ENCODE measurements around the gene EIF2B5.
A peak's percentile ranks its signal among the peaks of the same experiment; 100 is the strongest.

EIF2B5 gene

GRCh38 chr3:184097556-184097955, 37.6 kb upstream of the EIF2B5 start:
- TF ChIP-seq REST (IDR thresholded peaks at IDR 0.05; ENCODE audit: low read depth) (no peak), NFIC (IDR thresholded peaks at IDR 0.05) (no peak), EP300 (IDR thresholded peaks at IDR 0.05; ENCODE audit: borderline replicate concordance) (no peak), CEBPB (IDR thresholded peaks at IDR 0.05) (no peak), MAX (IDR thresholded peaks at IDR 0.05) (no peak), FOXM1 (IDR thresholded peaks at IDR 0.05; ENCODE audit: borderline replicate concordance, low read depth) (no peak), CREB1 (IDR thresholded peaks at IDR 0.05; ENCODE audit: low read depth) (no peak)

- 0 out of 2 replicates have a peak, but pooled peaks have one; percentile 44 for TF ChIP-seq TEAD4 (IDR thresholded peaks at IDR 0.05)
- TF ChIP-seq MAX (IDR thresholded peaks at IDR 0.05) = no peak
These were observed 35.1 kb upstream of the EIF2B5 start for GRCh38 chr3:184099806-184100686.

GRCh38 chr3:184110316-184110725, 24.8 kb upstream of the EIF2B5 start:
- TF ChIP-seq TAF1 (IDR thresholded peaks at IDR 0.05; ENCODE audit: low read depth) (no peak), TCF12 (IDR thresholded peaks at IDR 0.05; ENCODE audit: low read depth) (no peak), YY1 (IDR thresholded peaks at IDR 0.05; ENCODE audit: low read depth) (no peak), RAD21 (IDR thresholded peaks at IDR 0.05; ENCODE audit: low read depth) (no peak), CREB1 (IDR thresholded peaks at IDR 0.05; ENCODE audit: low read depth) (no peak)

- TF ChIP-seq MAX (IDR thresholded peaks at IDR 0.05) = no peak
- no peak for TF ChIP-seq RAD21 (IDR thresholded peaks at IDR 0.05; ENCODE audit: low read depth)
These were observed 19.1 kb upstream of the EIF2B5 start for GRCh38 chr3:184116017-184116416.

- peak; percentile 50 for TF ChIP-seq RAD21 (IDR thresholded peaks at IDR 0.05; ENCODE audit: low read depth)
- no peak for TF ChIP-seq USF1 (IDR thresholded peaks at IDR 0.05)
- no peak for TF ChIP-seq CREB1 (IDR thresholded peaks at IDR 0.05; ENCODE audit: low read depth)
- TF ChIP-seq MAX (IDR thresholded peaks at IDR 0.05) = no peak
- no peak for TF ChIP-seq ZBTB7A (IDR thresholded peaks at IDR 0.05; ENCODE audit: low read depth)
- no peak for TF ChIP-seq TEAD4 (IDR thresholded peaks at IDR 0.05)
- no peak for TF ChIP-seq EGR1 (IDR thresholded peaks at IDR 0.05)
These were observed 17.5 kb upstream of the EIF2B5 start for GRCh38 chr3:184117636-184118035.

- TF ChIP-seq TAF1 (IDR thresholded peaks at IDR 0.05; ENCODE audit: low read depth) (no peak), USF1 (IDR thresholded peaks at IDR 0.05) (no peak), CEBPB (IDR thresholded peaks at IDR 0.05) (no peak), EP300 (IDR thresholded peaks at IDR 0.05; ENCODE audit: borderline replicate concordance) (no peak), RAD21 (IDR thresholded peaks at IDR 0.05; ENCODE audit: low read depth) (no peak), FOXM1 (IDR thresholded peaks at IDR 0.05; ENCODE audit: borderline replicate concordance, low read depth) (no peak), CREB1 (IDR thresholded peaks at IDR 0.05; ENCODE audit: low read depth) (no peak)
These were observed 9.2 kb upstream of the EIF2B5 start for GRCh38 chr3:184126006-184126405.

- TF ChIP-seq EP300 (IDR thresholded peaks at IDR 0.05; ENCODE audit: borderline replicate concordance) (no peak), RAD21 (IDR thresholded peaks at IDR 0.05; ENCODE audit: low read depth) (peak; percentile 47; the same call in 1 of the 2 replicates), TCF12 (IDR thresholded peaks at IDR 0.05; ENCODE audit: low read depth) (no peak)
These were observed 6.1 kb upstream of the EIF2B5 start for GRCh38 chr3:184129012-184129411.

- TF ChIP-seq YY1 (IDR thresholded peaks at IDR 0.05; ENCODE audit: low read depth) = no peak
- TF ChIP-seq TEAD4 (IDR thresholded peaks at IDR 0.05) = no peak
- TF ChIP-seq FOXM1 (IDR thresholded peaks at IDR 0.05; ENCODE audit: borderline replicate concordance, low read depth) = no peak
- TF ChIP-seq CEBPB (IDR thresholded peaks at IDR 0.05) = no peak
- TF ChIP-seq TAF1 (IDR thresholded peaks at IDR 0.05; ENCODE audit: low read depth) = no peak
- TF ChIP-seq NFIC (IDR thresholded peaks at IDR 0.05) = no peak
- no peak for TF ChIP-seq USF1 (IDR thresholded peaks at IDR 0.05)
- TF ChIP-seq ZBTB7A (IDR thresholded peaks at IDR 0.05; ENCODE audit: low read depth) = no peak
- no peak for TF ChIP-seq EGR1 (IDR thresholded peaks at IDR 0.05)
- no peak for TF ChIP-seq MAX (IDR thresholded peaks at IDR 0.05)
These were observed 2.2 kb upstream of the EIF2B5 start for GRCh38 chr3:184132945-184133344.

Measured in Ishikawa (cell line).